Neural crest cell (in vitro differentiated cells): ENCODE results near the gene AMHR2. TPM values are rescaled to one million over a fixed set of nuclear protein-coding genes. Genes with fewer than 3 reads are reported as not detected.
"Not testable (repeated sequence)": the region's sequence is repeated elsewhere in the genome, so short reads cannot be mapped to it uniquely, and the experiment has no call there.

Source experiments
- DNase-seq: peaks from one replicate; pipeline ENCODE4 v3.0.0; 2021; ENCODE audit warnings: low read depth, mixed read lengths, low spot score
- H3K27ac Mint-ChIP-seq: one replicate; pipeline ENCODE4 v1.8.0; 2021; ENCODE audit warnings: mild to moderate bottlenecking, mixed read lengths; ENCODE audit not compliant: unreplicated experiment
- H3K27me3 Mint-ChIP-seq: 2 replicates; pipeline ENCODE4 v1.8.0; 2021; ENCODE audit warnings: low read depth, mild to moderate bottlenecking, mixed read lengths
- H3K36me3 Mint-ChIP-seq: 2 replicates; pipeline ENCODE4 v1.8.0; 2021; ENCODE audit warnings: low read depth, mild to moderate bottlenecking, mixed read lengths
- H3K4me1 Mint-ChIP-seq: 2 replicates; pipeline ENCODE4 v1.8.0; 2021; ENCODE audit warnings: mixed read lengths
- H3K4me3 Mint-ChIP-seq: one replicate; pipeline ENCODE4 v1.8.0; 2021; ENCODE audit warnings: mild to moderate bottlenecking, mixed read lengths
- H3K9me3 Mint-ChIP-seq: 2 replicates; pipeline ENCODE4 v1.8.0; 2021; ENCODE audit warnings: mixed read lengths
- CTCF ChIP-seq: fragments of 200-600 bp; sonication (generic); conservative IDR thresholded peaks from 2 replicates; pipeline ENCODE4 v1.5.0; 2021; ENCODE audit warnings: antibody characterized with exemption, mild to moderate bottlenecking
- long read RNA-seq: library from polyadenylated mRNA; unstranded; transcript quantifications from one replicate; pipeline ENCODE4 v2.0.0, GENCODE V29; 2020
- total RNA-seq: library from RNA; stranded (reverse); gene quantifications from 2 replicates; pipeline ENCODE4 v1.2.1, GENCODE V29; 2021

Gene AMHR2
- not detected in 2 replicates for total RNA-seq
- long read RNA-seq, result 0 reads

GRCh38 chr12:53423597-53423996 lies at the start of gene AMHR2:
Gene AMHR2, plus strand, starts transcription at chr12:53423855. Its CDS starts 80 bp downstream, at chr12:53423935.
- TF ChIP-seq CTCF, result no peak
- no peak for DNase-seq
- Mint-ChIP-seq H3K27ac (no peak within 1 kb of the TSS), H3K4me3 (no peak within 1 kb of the TSS), H3K9me3 (no peaks in the 10 kb centered on the region), H3K36me3 (no peaks in the 10 kb centered on the region), H3K4me1 (peaks cover 6% of the 10 kb centered on the region), H3K27me3 (no peaks in the 10 kb centered on the region)

- peaks cover 27% of the 10 kb centered on the region for H3K4me1 Mint-ChIP-seq
Observed at GRCh38 chr12:53374277-53374676, 49.4 kb upstream of the AMHR2 start.

GRCh38 chr12:53376747-53377146 lies 46.9 kb upstream of the AMHR2 start:
- H3K27me3 Mint-ChIP-seq, result no peaks in the 10 kb centered on the region
- peaks cover 23% of the 10 kb centered on the region for H3K4me1 Mint-ChIP-seq
- no peak overlapping the region for H3K27ac Mint-ChIP-seq
- no peak for TF ChIP-seq CTCF
- no peaks in the 10 kb centered on the region for H3K9me3 Mint-ChIP-seq
- no peak for DNase-seq
- H3K36me3 Mint-ChIP-seq, result no peaks in the 10 kb centered on the region
- H3K4me3 Mint-ChIP-seq, result peak overlapping the region; percentile 17

More at GRCh38 chr12:53374277-53374676, 49.4 kb upstream of the AMHR2 start:
- DNase-seq, H3K27ac Mint-ChIP-seq, H3K9me3 Mint-ChIP-seq, H3K36me3 Mint-ChIP-seq, H3K4me3 Mint-ChIP-seq, H3K27me3 Mint-ChIP-seq: not testable (repeated sequence)

DNA sequence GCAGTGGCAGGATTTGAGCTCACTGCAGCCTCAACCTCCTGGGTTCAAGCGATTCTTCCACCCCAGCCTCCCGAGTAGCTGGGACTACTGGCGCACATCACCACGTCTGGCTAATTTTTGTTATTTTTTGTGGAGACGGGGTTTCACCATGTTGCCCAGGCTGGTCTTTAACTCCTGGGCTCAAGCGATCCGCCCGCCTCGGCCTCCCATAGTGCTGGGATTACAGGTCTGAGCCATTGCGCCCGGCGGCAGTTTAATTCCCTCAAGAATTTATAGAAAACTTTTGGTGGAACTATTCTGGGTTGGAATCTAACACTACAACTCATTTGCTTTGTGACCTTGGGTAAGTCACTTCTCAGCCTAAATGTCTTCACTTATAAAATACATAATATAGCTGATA lies 45.4 kb upstream of the AMHR2 start:
- DNase-seq, result no peak
- no peaks in the 10 kb centered on the region for H3K27me3 Mint-ChIP-seq
- no peak for TF ChIP-seq CTCF
- H3K4me3 Mint-ChIP-seq, result no peak overlapping the region
- peaks cover 27% of the 10 kb centered on the region for H3K4me1 Mint-ChIP-seq
- H3K27ac Mint-ChIP-seq, result no peak overlapping the region
- no peaks in the 10 kb centered on the region for H3K9me3 Mint-ChIP-seq
- peaks cover 4% of the 10 kb centered on the region for H3K36me3 Mint-ChIP-seq

- H3K27me3 Mint-ChIP-seq, result no peaks in the 10 kb centered on the region
- no peak for DNase-seq
- no peak for TF ChIP-seq CTCF
- H3K4me1 Mint-ChIP-seq, result peaks cover 32% of the 10 kb centered on the region
- H3K4me3 Mint-ChIP-seq, result no peak overlapping the region
- H3K36me3 Mint-ChIP-seq, result peaks cover 8% of the 10 kb centered on the region
- H3K27ac Mint-ChIP-seq, result no peak overlapping the region
- H3K9me3 Mint-ChIP-seq, result no peaks in the 10 kb centered on the region
Observed at GRCh38 chr12:53378724-53379388, 44.8 kb upstream of the AMHR2 start.

- Mint-ChIP-seq H3K36me3 (peaks cover 8% of the 10 kb centered on the region), H3K27me3 (no peaks in the 10 kb centered on the region), H3K4me1 (peaks cover 31% of the 10 kb centered on the region), H3K27ac (no peak overlapping the region), H3K9me3 (no peaks in the 10 kb centered on the region), H3K4me3 (no peak overlapping the region)
- DNase-seq, result peak; percentile 98
- no peak for TF ChIP-seq CTCF
Observed at GRCh38 chr12:53379389-53380103, 44.1 kb upstream of the AMHR2 start.
